Measurements from ENCODE around the gene IL19.

The IL19 gene

DNA sequence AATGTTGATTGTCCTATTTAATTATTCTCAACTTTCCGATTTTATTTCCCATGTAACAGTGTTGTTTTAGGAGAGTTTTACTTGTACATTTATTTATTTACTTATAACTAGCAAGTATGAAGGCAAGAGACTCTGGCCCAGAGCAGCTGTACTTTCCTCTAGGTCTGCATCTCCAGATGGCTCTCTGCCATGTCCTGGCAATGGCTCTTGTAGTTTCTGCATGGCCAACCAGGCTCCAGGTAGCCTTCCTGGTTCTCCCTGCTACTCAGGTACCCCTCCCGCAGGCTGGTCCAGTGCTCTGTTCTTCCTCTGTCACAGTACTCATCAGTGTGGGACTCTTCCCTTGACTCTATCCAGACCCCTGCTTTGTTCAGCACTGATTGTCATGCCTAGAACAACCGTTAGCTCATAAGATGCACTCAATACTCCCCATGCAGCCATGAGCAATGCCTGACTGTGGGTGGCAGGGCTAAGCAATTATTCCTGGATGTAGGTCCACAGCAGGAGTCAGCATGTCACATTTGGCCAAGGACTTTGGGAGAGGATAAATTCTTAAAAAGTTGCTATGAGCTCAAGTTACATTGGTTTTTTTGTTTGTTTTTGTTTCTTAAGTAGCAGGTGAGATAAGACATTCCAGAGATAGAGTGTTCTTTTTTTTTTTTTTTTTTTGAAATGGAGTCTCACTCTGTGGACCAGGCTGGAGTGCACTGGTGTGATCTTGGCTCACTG lies 84.0 kb downstream of the IL19 start:
- no peak overlapping the region for H3K4me3 Mint-ChIP-seq

GRCh38 chr1:206855859-206856258 lies 85.3 kb downstream of the IL19 start:
- H3K9me3 Mint-ChIP-seq (ENCODE audit: low read depth), result no peaks in the 10 kb centered on the region
- peaks cover 13% of the 10 kb centered on the region for H3K4me1 Mint-ChIP-seq (ENCODE audit: low read depth)
- no peak overlapping the region for H3K27ac Mint-ChIP-seq
- no peak overlapping the region for H3K4me3 Mint-ChIP-seq
- no peaks in the 10 kb centered on the region for H3K36me3 Mint-ChIP-seq
- no peaks in the 10 kb centered on the region for H3K27me3 Mint-ChIP-seq

More for the DNA sequence above, 84.0 kb downstream of the IL19 start:
- Mint-ChIP-seq H3K36me3 (no peaks in the 10 kb centered on the region), H3K27ac (no peak overlapping the region), H3K4me1 (ENCODE audit: low read depth) (peaks cover 11% of the 10 kb centered on the region), H3K27me3 (no peaks in the 10 kb centered on the region), H3K9me3 (ENCODE audit: low read depth) (no peaks in the 10 kb centered on the region)

- no peak overlapping the region for H3K4me3 Mint-ChIP-seq
- H3K27ac Mint-ChIP-seq, result no peak overlapping the region
- H3K36me3 Mint-ChIP-seq, result no peaks in the 10 kb centered on the region
- H3K4me1 Mint-ChIP-seq (ENCODE audit: low read depth), result peaks cover 13% of the 10 kb centered on the region
- H3K9me3 Mint-ChIP-seq (ENCODE audit: low read depth), result no peaks in the 10 kb centered on the region
- H3K27me3 Mint-ChIP-seq, result peaks cover 3% of the 10 kb centered on the region
These were observed 86.3 kb downstream of the IL19 start for GRCh38 chr1:206856674-206857464.

GRCh38 chr1:206859082-206859521 lies 88.5 kb downstream of the IL19 start:
- Mint-ChIP-seq H3K36me3 (no peaks in the 10 kb centered on the region), H3K9me3 (ENCODE audit: low read depth) (no peaks in the 10 kb centered on the region), H3K4me1 (ENCODE audit: low read depth) (peaks cover 13% of the 10 kb centered on the region), H3K27ac (peak overlapping the region; percentile 46), H3K27me3 (peaks cover 3% of the 10 kb centered on the region), H3K4me3 (no peak overlapping the region)

GRCh38 chr1:206860165-206860564 lies 89.6 kb downstream of the IL19 start:
- no peak overlapping the region for H3K27ac Mint-ChIP-seq
- H3K9me3 Mint-ChIP-seq (ENCODE audit: low read depth), result no peaks in the 10 kb centered on the region
- peaks cover 3% of the 10 kb centered on the region for H3K27me3 Mint-ChIP-seq
- H3K4me1 Mint-ChIP-seq (ENCODE audit: low read depth), result peaks cover 17% of the 10 kb centered on the region
- H3K36me3 Mint-ChIP-seq, result no peaks in the 10 kb centered on the region
- H3K4me3 Mint-ChIP-seq, result no peak overlapping the region

DNA sequence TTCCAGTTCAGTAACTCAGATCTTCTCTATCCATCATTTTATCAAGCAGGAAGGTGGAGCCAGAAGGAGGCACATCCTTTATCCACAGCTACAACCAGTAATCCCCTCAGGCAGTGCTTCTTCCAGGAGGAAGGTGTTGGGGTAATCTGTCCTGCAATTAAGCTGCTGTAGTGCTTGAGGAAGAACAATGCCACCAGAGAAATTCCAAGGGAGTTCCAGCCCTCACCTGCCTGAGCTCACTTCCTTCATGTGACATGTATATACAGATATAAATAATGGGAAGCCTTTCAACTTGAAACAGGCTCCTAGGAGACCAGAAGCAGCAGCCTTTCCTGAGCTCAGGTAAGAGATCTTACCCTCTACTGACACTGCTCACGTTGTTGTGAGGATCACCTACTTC lies 92.7 kb downstream of the IL19 start:
- no peak overlapping the region for H3K4me3 Mint-ChIP-seq
- H3K36me3 Mint-ChIP-seq, result no peaks in the 10 kb centered on the region
- H3K27ac Mint-ChIP-seq, result no peak overlapping the region
- H3K4me1 Mint-ChIP-seq (ENCODE audit: low read depth), result peaks cover 20% of the 10 kb centered on the region
- H3K27me3 Mint-ChIP-seq, result peaks cover 3% of the 10 kb centered on the region
- H3K9me3 Mint-ChIP-seq (ENCODE audit: low read depth), result no peaks in the 10 kb centered on the region

DNA sequence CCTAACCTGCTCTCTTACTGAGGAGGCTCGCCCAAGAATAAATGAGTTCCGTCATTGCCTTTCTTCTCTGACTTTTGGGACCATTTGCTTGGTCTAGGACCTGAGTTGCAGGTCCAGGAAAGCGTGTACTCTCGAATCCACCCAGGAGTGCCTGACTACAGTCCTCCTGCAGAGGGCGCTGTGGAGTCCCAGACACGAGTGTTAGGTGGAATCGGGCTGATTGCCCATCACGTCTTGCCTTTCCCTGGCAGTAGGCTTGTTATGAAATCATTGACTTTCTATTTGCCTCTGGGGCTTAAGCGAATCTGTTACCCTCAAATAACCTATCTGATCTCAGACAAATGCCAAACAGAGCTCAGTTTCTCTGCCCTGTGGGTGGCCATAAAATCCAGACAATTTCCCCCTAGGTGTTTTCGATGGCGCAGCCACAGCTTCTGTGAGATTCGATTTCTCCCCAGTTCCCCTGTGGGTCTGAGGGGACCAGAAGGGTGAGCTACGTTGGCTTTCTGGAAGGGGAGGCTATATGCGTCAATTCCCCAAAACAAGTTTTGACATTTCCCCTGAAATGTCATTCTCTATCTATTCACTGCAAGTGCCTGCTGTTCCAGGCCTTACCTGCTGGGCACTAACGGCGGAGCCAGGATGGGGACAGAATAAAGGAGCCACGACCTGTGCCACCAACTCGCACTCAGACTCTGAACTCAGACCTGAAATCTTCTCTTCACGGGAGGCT lies 94.5 kb downstream of the IL19 start, which contains the start of gene IL20:
IL20 (plus strand) TSS at position 685 of the 733 bp plus-strand sequence. CDS start 230 bp downstream, outside the sequence.
- peaks cover 14% of the 10 kb centered on the region for H3K4me1 Mint-ChIP-seq (ENCODE audit: low read depth)
- H3K9me3 Mint-ChIP-seq (ENCODE audit: low read depth), result no peaks in the 10 kb centered on the region
- H3K27me3 Mint-ChIP-seq, result peaks cover 3% of the 10 kb centered on the region
- peak within 1 kb of the TSS; percentile 17 for H3K27ac Mint-ChIP-seq
- peaks cover 2% of the 10 kb centered on the region for H3K36me3 Mint-ChIP-seq
- H3K4me3 Mint-ChIP-seq, result no peak within 1 kb of the TSS

- H3K36me3 Mint-ChIP-seq, result peaks cover 6% of the 10 kb centered on the region
- H3K4me1 Mint-ChIP-seq (ENCODE audit: low read depth), result peaks cover 16% of the 10 kb centered on the region
- peaks cover 3% of the 10 kb centered on the region for H3K27me3 Mint-ChIP-seq
- no peaks in the 10 kb centered on the region for H3K9me3 Mint-ChIP-seq (ENCODE audit: low read depth)
- H3K4me3 Mint-ChIP-seq, result no peak overlapping the region
- H3K27ac Mint-ChIP-seq, result no peak overlapping the region
These were observed 95.5 kb downstream of the IL19 start for GRCh38 chr1:206866062-206866461.

DNA sequence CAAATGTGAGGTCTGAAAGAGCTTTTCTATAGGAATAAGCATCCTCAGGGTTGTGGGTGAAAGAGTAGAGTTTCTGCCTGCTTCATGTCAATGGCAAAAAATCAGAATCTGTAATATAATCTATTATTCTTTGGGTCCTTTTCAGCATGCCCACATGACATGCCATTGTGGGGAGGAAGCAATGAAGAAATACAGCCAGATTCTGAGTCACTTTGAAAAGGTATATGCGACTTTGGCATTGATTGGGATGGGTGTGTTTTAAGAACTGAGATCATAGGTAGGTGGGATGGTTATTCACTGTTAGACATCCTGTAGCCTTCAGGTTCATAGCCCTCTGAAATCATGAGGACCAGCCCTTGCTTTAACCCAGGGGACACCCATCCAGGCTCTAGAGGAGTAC lies 96.7 kb downstream of the IL19 start:
- no peaks in the 10 kb centered on the region for H3K9me3 Mint-ChIP-seq (ENCODE audit: low read depth)
- H3K4me3 Mint-ChIP-seq, result no peak overlapping the region
- H3K4me1 Mint-ChIP-seq (ENCODE audit: low read depth), result peaks cover 16% of the 10 kb centered on the region
- H3K27me3 Mint-ChIP-seq, result no peaks in the 10 kb centered on the region
- H3K27ac Mint-ChIP-seq, result no peak overlapping the region
- peaks cover 12% of the 10 kb centered on the region for H3K36me3 Mint-ChIP-seq

- Mint-ChIP-seq H3K4me1 (ENCODE audit: low read depth) (peaks cover 16% of the 10 kb centered on the region), H3K36me3 (peaks cover 12% of the 10 kb centered on the region), H3K4me3 (no peak overlapping the region), H3K27ac (no peak overlapping the region), H3K27me3 (no peaks in the 10 kb centered on the region), H3K9me3 (ENCODE audit: low read depth) (no peaks in the 10 kb centered on the region)
These were observed 97.1 kb downstream of the IL19 start for GRCh38 chr1:206867716-206868115.

- Mint-ChIP-seq H3K9me3 (ENCODE audit: low read depth) (no peaks in the 10 kb centered on the region), H3K27ac (no peak overlapping the region), H3K27me3 (no peaks in the 10 kb centered on the region), H3K36me3 (peaks cover 14% of the 10 kb centered on the region), H3K4me3 (no peak overlapping the region), H3K4me1 (ENCODE audit: low read depth) (peaks cover 16% of the 10 kb centered on the region)
These were observed 97.7 kb downstream of the IL19 start for GRCh38 chr1:206868264-206868663.

GRCh38 chr1:206872139-206872538 lies 101.6 kb downstream of the IL19 start:
- Mint-ChIP-seq H3K27ac (no peak overlapping the region), H3K4me3 (no peak overlapping the region), H3K4me1 (ENCODE audit: low read depth) (peaks cover 2% of the 10 kb centered on the region)

DNA sequence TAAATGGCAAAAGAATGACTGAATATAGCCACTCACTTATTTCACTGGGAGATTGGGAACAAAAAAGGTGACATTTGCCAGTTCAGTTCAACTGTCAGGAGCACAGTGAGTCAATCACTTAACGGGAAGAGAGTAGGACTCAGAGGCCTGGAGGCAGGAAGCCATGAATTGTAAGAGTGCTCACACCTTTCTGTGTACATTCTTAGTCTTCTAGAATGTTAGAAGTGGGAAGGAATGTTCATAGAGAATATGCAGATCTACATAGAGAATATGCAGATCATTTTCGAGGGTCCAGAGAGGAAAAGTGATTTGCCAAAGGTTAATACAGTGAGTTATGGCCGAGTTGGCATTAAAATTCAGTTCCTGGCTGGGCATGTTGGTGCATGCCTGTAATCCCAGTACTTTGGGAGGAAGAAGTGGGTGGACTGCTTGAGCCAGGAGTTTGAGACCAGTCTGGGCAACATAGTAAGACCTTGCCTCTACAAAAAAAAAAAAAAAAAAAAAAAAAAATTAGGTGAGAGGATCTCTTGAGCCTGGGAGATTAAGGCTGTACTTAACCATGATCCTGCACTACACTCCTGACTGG lies 103.1 kb downstream of the IL19 start:
- Mint-ChIP-seq H3K4me1 (ENCODE audit: low read depth) (peaks cover 2% of the 10 kb centered on the region), H3K36me3 (peaks cover 39% of the 10 kb centered on the region), H3K4me3 (no peak overlapping the region), H3K9me3 (ENCODE audit: low read depth) (peaks cover 4% of the 10 kb centered on the region), H3K27ac (no peak overlapping the region), H3K27me3 (no peaks in the 10 kb centered on the region)

More at GRCh38 chr1:206872139-206872538, 101.6 kb downstream of the IL19 start:
- Mint-ChIP-seq H3K36me3 (peaks cover 27% of the 10 kb centered on the region), H3K9me3 (ENCODE audit: low read depth) (no peaks in the 10 kb centered on the region), H3K27me3 (no peaks in the 10 kb centered on the region)

GRCh38 chr1:206875752-206876377 lies 105.3 kb downstream of the IL19 start:
- no peaks in the 10 kb centered on the region for H3K4me1 Mint-ChIP-seq (ENCODE audit: low read depth)
- no peak overlapping the region for H3K4me3 Mint-ChIP-seq
- H3K27ac Mint-ChIP-seq, result no peak overlapping the region
- H3K9me3 Mint-ChIP-seq (ENCODE audit: low read depth), result peaks cover 13% of the 10 kb centered on the region
- H3K27me3 Mint-ChIP-seq, result no peaks in the 10 kb centered on the region
- peaks cover 41% of the 10 kb centered on the region for H3K36me3 Mint-ChIP-seq

Data from activated naive CD8-positive, alpha-beta T cell (primary cell).